Activated CD4-positive, alpha-beta memory T cell treated with anti-CD3 and anti-CD28 coated beads for 36 hours (primary cell): ENCODE measurements around the gene CCDC183. TPM values are rescaled to one million over a fixed set of nuclear protein-coding genes. Genes with fewer than 3 reads are reported as not detected.

Experiments
- CTCF ChIA-PET: fragments of 350-600 bp; sonication (Branson Sonifier 250); formaldehyde crosslinking; loops from one replicate; lab custom pipeline; 2021; ENCODE audit warnings: antibody characterized with exemption, inconsistent platforms; lab: Charles Lee
- POLR2A ChIA-PET: fragments of 350-600 bp; sonication (Branson Sonifier 250); formaldehyde crosslinking; loops from one replicate; lab custom pipeline; 2021; ENCODE audit warnings: antibody characterized with exemption; lab: Charles Lee
- DNase-seq: peaks from one replicate; pipeline ENCODE4 v3.0.0-alpha.2; 2020
- H3K27ac Mint-ChIP-seq: one replicate; pipeline ENCODE4 v1.8.0; 2021; ENCODE audit warnings: mixed read lengths
- H3K27me3 Mint-ChIP-seq: one replicate; pipeline ENCODE4 v1.8.0; 2021; ENCODE audit warnings: mixed read lengths
- H3K36me3 Mint-ChIP-seq: one replicate; pipeline ENCODE4 v1.8.0; 2021; ENCODE audit warnings: mixed read lengths
- H3K4me1 Mint-ChIP-seq: one replicate; pipeline ENCODE4 v1.8.0; 2021; ENCODE audit warnings: low read depth, mixed read lengths
- H3K4me3 Mint-ChIP-seq: one replicate; pipeline ENCODE4 v1.8.0; 2021; ENCODE audit warnings: mild to moderate bottlenecking, mixed read lengths
- H3K9me3 Mint-ChIP-seq: one replicate; pipeline ENCODE4 v1.8.0; 2021; ENCODE audit warnings: mixed read lengths
- intact Hi-C: fragments of 100-400 bp; cut with micrococcal nuclease; formaldehyde crosslinking; loops from one replicate; pipeline ENCODE4 v1.15.1; 2023
- total RNA-seq, 2 experiments: library from RNA; stranded (reverse); gene quantifications; one replicate each; pipeline ENCODE4 v1.2.3, GENCODE V29; 2021

CCDC183 gene
- total RNA-seq, 2 experiments from 2014 or later: 0.21 to 0.36 TPM

- DNase-seq: no peak
- Mint-ChIP-seq H3K4me1 (peaks cover 19% of the 10 kb centered on the region), H3K27ac (no peak overlapping the region), H3K4me3 (no peak overlapping the region), H3K9me3 (no peaks in the 10 kb centered on the region), H3K36me3 (peaks cover 11% of the 10 kb centered on the region), H3K27me3 (peaks cover 12% of the 10 kb centered on the region)
- CTCF ChIA-PET: no interaction called here
- POLR2A ChIA-PET: interaction anchor here (1.2 kb wide), 1 partner anchor 10 kb away, joined by 3 read pairs; no protein-coding TSS in a partner anchor
- intact Hi-C loops: no loop called here
Observed at GRCh38 chr9:136850866-136851775, 55.0 kb downstream of the CCDC183 start.

- peaks cover 6% of the 10 kb centered on the region for H3K27me3 Mint-ChIP-seq
- ChIA-PET POLR2A (interaction anchor here (1.2 kb wide), 1 partner anchor 9 kb away, joined by 3 read pairs; no protein-coding TSS in a partner anchor), CTCF (no interaction called here)
- intact Hi-C loops: no loop called here
- no peak within 1 kb of the TSS for H3K4me3 Mint-ChIP-seq
- no peak within 1 kb of the TSS for H3K27ac Mint-ChIP-seq
- H3K9me3 Mint-ChIP-seq: no peaks in the 10 kb centered on the region
- H3K36me3 Mint-ChIP-seq: peaks cover 11% of the 10 kb centered on the region
- no peak for DNase-seq
- peaks cover 13% of the 10 kb centered on the region for H3K4me1 Mint-ChIP-seq
Observed at GRCh38 chr9:136851941-136852663, 56.0 kb downstream of the CCDC183 start, which contains the start of gene MAMDC4. Gene MAMDC4 (plus strand): TSS chr9:136852346. CDS start chr9:136852417, 71 bp downstream.

GRCh38 chr9:136852664-136853595 lies 56.8 kb downstream of the CCDC183 start:
- Mint-ChIP-seq H3K36me3 (peaks cover 7% of the 10 kb centered on the region), H3K4me1 (peaks cover 8% of the 10 kb centered on the region), H3K4me3 (no peak overlapping the region), H3K9me3 (no peaks in the 10 kb centered on the region), H3K27ac (no peak overlapping the region), H3K27me3 (peaks cover 1% of the 10 kb centered on the region)
- DNase-seq: no peak
- POLR2A ChIA-PET: interaction anchor here (1.2 to 1.3 kb wide), 2 partner anchors 9 to 10 kb away, joined by 3 read pairs; no protein-coding TSS in a partner anchor
- intact Hi-C loops: no loop called here
- CTCF ChIA-PET: no interaction called here

GRCh38 chr9:136853596-136854112 lies 57.5 kb downstream of the CCDC183 start:
- Mint-ChIP-seq H3K36me3 (peaks cover 6% of the 10 kb centered on the region), H3K4me3 (no peak overlapping the region), H3K27ac (no peak overlapping the region), H3K4me1 (peaks cover 7% of the 10 kb centered on the region), H3K27me3 (no peaks in the 10 kb centered on the region), H3K9me3 (no peaks in the 10 kb centered on the region)
- intact Hi-C loops: no loop called here
- ChIA-PET POLR2A (interaction anchor here (1.3 kb wide), 1 partner anchor 9 kb away, joined by 3 read pairs; no protein-coding TSS in a partner anchor), CTCF (no interaction called here)
- no peak for DNase-seq

GRCh38 chr9:136854113-136854841 lies 58.1 kb downstream of the CCDC183 start:
- CTCF ChIA-PET: no interaction called here

GRCh38 chr9:136854842-136855460 lies 58.8 kb downstream of the CCDC183 start:
- Mint-ChIP-seq H3K36me3 (peaks cover 2% of the 10 kb centered on the region), H3K9me3 (no peaks in the 10 kb centered on the region), H3K27me3 (no peaks in the 10 kb centered on the region), H3K4me3 (no peak overlapping the region), H3K27ac (no peak overlapping the region), H3K4me1 (peaks cover 4% of the 10 kb centered on the region)
- POLR2A ChIA-PET: no interaction called here
- intact Hi-C loops: no loop called here
- DNase-seq: no peak
- CTCF ChIA-PET: no interaction called here

More at GRCh38 chr9:136854113-136854841, 58.1 kb downstream of the CCDC183 start:
- DNase-seq: no peak
- no peak overlapping the region for H3K4me3 Mint-ChIP-seq
- H3K27ac Mint-ChIP-seq: no peak overlapping the region
- peaks cover 7% of the 10 kb centered on the region for H3K4me1 Mint-ChIP-seq
- peaks cover 3% of the 10 kb centered on the region for H3K36me3 Mint-ChIP-seq
- POLR2A ChIA-PET: interaction anchor here (1.3 kb wide), 1 partner anchor 9 kb away, joined by 3 read pairs; no protein-coding TSS in a partner anchor
- no peaks in the 10 kb centered on the region for H3K9me3 Mint-ChIP-seq
- intact Hi-C loops: no loop called here
- no peaks in the 10 kb centered on the region for H3K27me3 Mint-ChIP-seq

GRCh38 chr9:136855461-136856078 lies 59.4 kb downstream of the CCDC183 start:
- no peaks in the 10 kb centered on the region for H3K9me3 Mint-ChIP-seq
- no peak for DNase-seq
- peaks cover 2% of the 10 kb centered on the region for H3K36me3 Mint-ChIP-seq
- no peak overlapping the region for H3K27ac Mint-ChIP-seq
- no peaks in the 10 kb centered on the region for H3K4me1 Mint-ChIP-seq
- ChIA-PET CTCF (no interaction called here), POLR2A (no interaction called here)
- intact Hi-C loops: no loop called here
- H3K4me3 Mint-ChIP-seq: no peak overlapping the region
- no peaks in the 10 kb centered on the region for H3K27me3 Mint-ChIP-seq

GRCh38 chr9:136856079-136856476 lies 59.9 kb downstream of the CCDC183 start:
- H3K4me1 Mint-ChIP-seq: no peaks in the 10 kb centered on the region
- peaks cover 2% of the 10 kb centered on the region for H3K36me3 Mint-ChIP-seq
- H3K27me3 Mint-ChIP-seq: no peaks in the 10 kb centered on the region
- no peak overlapping the region for H3K4me3 Mint-ChIP-seq
- intact Hi-C loops: no loop called here
- ChIA-PET CTCF (no interaction called here), POLR2A (interaction anchor here (0.6 kb wide), 1 partner anchor 10 kb away, joined by 3 read pairs; the partner anchor contains the start of gene EDF1)
- no peak overlapping the region for H3K27ac Mint-ChIP-seq
- no peaks in the 10 kb centered on the region for H3K9me3 Mint-ChIP-seq
- no peak for DNase-seq

GRCh38 chr9:136856541-136857141 lies 60.5 kb downstream of the CCDC183 start:
- Mint-ChIP-seq H3K36me3 (peaks cover 2% of the 10 kb centered on the region), H3K4me3 (no peak overlapping the region), H3K27ac (no peak overlapping the region), H3K4me1 (no peaks in the 10 kb centered on the region), H3K9me3 (no peaks in the 10 kb centered on the region), H3K27me3 (no peaks in the 10 kb centered on the region)
- ChIA-PET CTCF (no interaction called here), POLR2A (interaction anchor here (0.6 kb wide), 1 partner anchor 9 kb away, joined by 3 read pairs; the partner anchor contains the start of gene EDF1)
- intact Hi-C loops: no loop called here
- no peak for DNase-seq

- CTCF ChIA-PET: no interaction called here
- H3K27ac Mint-ChIP-seq: no peak overlapping the region
- POLR2A ChIA-PET: no interaction called here
Observed at GRCh38 chr9:136857166-136857565, 61.0 kb downstream of the CCDC183 start.

More at GRCh38 chr9:136857166-136857565, 61.0 kb downstream of the CCDC183 start:
- no peaks in the 10 kb centered on the region for H3K27me3 Mint-ChIP-seq
- no peak overlapping the region for H3K4me3 Mint-ChIP-seq
- DNase-seq: no peak
- intact Hi-C loops: no loop called here
- H3K9me3 Mint-ChIP-seq: no peaks in the 10 kb centered on the region
- no peaks in the 10 kb centered on the region for H3K4me1 Mint-ChIP-seq
- peaks cover 2% of the 10 kb centered on the region for H3K36me3 Mint-ChIP-seq
